SK-N-SH (cell line): Measurements from ENCODE around the gene ZNF621. TPM values are rescaled to one million over a fixed set of nuclear protein-coding genes. Genes with fewer than 3 reads are reported as not detected.

Source experiments
- CTCF ChIA-PET: fragments of 300-600, 350-600 bp; formaldehyde crosslinking; extraction: SDS; loops from one replicate; lab custom pipeline; 2021; lab: Yijun Ruan, JAX
- POLR2A ChIA-PET: fragments of 350-600 bp; sonication (Branson Sonifier 250); formaldehyde crosslinking; extraction: SDS; loops from one replicate; lab custom pipeline; 2020; ENCODE audit warnings: antibody characterized with exemption, inconsistent platforms; lab: Yijun Ruan, JAX
- DNase-seq: peaks from one replicate; pipeline ENCODE4 v3.0.0; 2012
- H2AFZ ChIP-seq: fragments of 200-600 bp; sonication (generic); 2 replicates; pipeline ENCODE4 v1.8.1; 2016; ENCODE audit warnings: antibody characterized with exemption, mild to moderate bottlenecking, low read depth
- H3F3A ChIP-seq: fragments of 200-600 bp; sonication (generic); replicated peaks from 2 replicates; pipeline ENCODE3; 2016; ENCODE audit warnings: antibody characterized with exemption, mild to moderate bottlenecking; ENCODE audit not compliant: insufficient read depth
- H3K27ac ChIP-seq, 2 experiments: fragments of 200-500 bp in 1 of 2; fragments of 200-600 bp in 1 of 2; sonication (Bioruptor generic) in 1 of 2; sonication (generic), shearing (Covaris generic) in 1 of 2; 2 replicates each; pipeline versions ENCODE4 v1.5.1 to v1.6.1; 2014 to 2016; ENCODE audit warnings: low read depth in 2 of 2, inconsistent platforms in 1 of 2, low read length in 1 of 2, mild to moderate bottlenecking in 1 of 2, mixed read lengths in 1 of 2
- H3K27me3 ChIP-seq: fragments of 200-600 bp; sonication (generic), shearing (Covaris generic); 2 replicates; pipeline ENCODE4 v1.6.1; 2016; ENCODE audit warnings: mixed run types; ENCODE audit not compliant: insufficient read depth
- H3K36me3 ChIP-seq, 2 experiments: fragments of 200-500 bp in 1 of 2; fragments of 200-600 bp in 1 of 2; sonication (Bioruptor generic) in 1 of 2; sonication (generic) in 1 of 2; replicated peaks in 1 of 2; 2 replicates each; pipeline versions ENCODE3 to v1.5.1; 2014 to 2016; ENCODE audit warnings: low read length in 1 of 2, mild to moderate bottlenecking in 1 of 2; ENCODE audit not compliant: insufficient read depth in 2 of 2, control insufficient read depth in 1 of 2
- H3K4me1 ChIP-seq, 2 experiments: fragments of 200-500 bp in 1 of 2; fragments of 200-600 bp in 1 of 2; sonication (Bioruptor generic) in 1 of 2; sonication (generic), shearing (Covaris generic) in 1 of 2; 2 replicates each; pipeline versions ENCODE4 v1.5.1 to v1.6.1; 2014 to 2016; ENCODE audit warnings: low read depth in 1 of 2, low read length in 1 of 2, mixed run types in 1 of 2; ENCODE audit not compliant: insufficient read depth in 2 of 2, control insufficient read depth in 1 of 2
- H3K4me2 ChIP-seq: fragments of 200-600 bp; sonication (generic), shearing (Covaris generic); 2 replicates; pipeline ENCODE4 v1.6.1; 2017; ENCODE audit warnings: mixed run types
- H3K4me3 ChIP-seq, 2 experiments: fragments of 200-500 bp in 1 of 2; fragments of 200-600 bp in 1 of 2; sonication (Bioruptor generic) in 1 of 2; sonication (generic), shearing (Covaris generic) in 1 of 2; 2 replicates each; pipeline versions ENCODE4 v1.5.1 to v1.8.1; 2014 to 2016; ENCODE audit warnings: low read depth in 2 of 2, inconsistent platforms in 1 of 2, low read length in 1 of 2, mild to moderate bottlenecking in 1 of 2, mixed read lengths in 1 of 2, moderate library complexity in 1 of 2
- H3K79me2 ChIP-seq: fragments of 200-600 bp; sonication (generic); 2 replicates; pipeline ENCODE4 v1.8.1; 2017; ENCODE audit warnings: mild to moderate bottlenecking; ENCODE audit not compliant: insufficient read depth
- H3K9ac ChIP-seq: fragments of 200-600 bp; sonication (generic); 2 replicates; pipeline ENCODE4 v1.6.1; 2017; ENCODE audit warnings: mixed run types
- H3K9me2 ChIP-seq: fragments of 200-600 bp; sonication (generic); 2 replicates; pipeline ENCODE4 v1.6.1; 2017; ENCODE audit warnings: mixed run types
- H3K9me3 ChIP-seq: fragments of 200-600 bp; sonication (generic); 2 replicates; pipeline ENCODE4 v1.6.1; 2017; ENCODE audit warnings: mixed run types, mild to moderate bottlenecking, moderate library complexity
- H4K20me1 ChIP-seq: fragments of 200-600 bp; sonication (generic); 2 replicates; pipeline ENCODE4 v1.6.1; 2017; ENCODE audit warnings: mild to moderate bottlenecking, mixed run types; ENCODE audit not compliant: insufficient read depth
- ELF1 ChIP-seq: IDR thresholded peaks from 2 replicates; pipeline ENCODE4 v1.4.0; 2012
- EP300 ChIP-seq, 2 experiments: IDR thresholded peaks; 2 replicates each; pipeline versions ENCODE4 v1.4.0 to v1.6.1; 2012; ENCODE audit warnings: borderline replicate concordance in 1 of 2, low read depth in 1 of 2, low read length in 1 of 2
- FOXM1 ChIP-seq: IDR thresholded peaks from 2 replicates; pipeline ENCODE4 v1.4.0; 2012; ENCODE audit warnings: low read depth, mild to moderate bottlenecking
- GABPA ChIP-seq: IDR thresholded peaks from 2 replicates; pipeline ENCODE4 v1.4.0; 2012; ENCODE audit warnings: low read depth, mild to moderate bottlenecking
- IRF3 ChIP-seq: fragments of 150-350 bp; IDR thresholded peaks from 2 replicates; pipeline ENCODE4 v1.6.1; 2016; ENCODE audit warnings: mild to moderate bottlenecking, low read depth, low read length
- MEF2A ChIP-seq: IDR thresholded peaks from 2 replicates; pipeline ENCODE4 v1.4.0; 2012; ENCODE audit warnings: low read depth, borderline replicate concordance
- NFIC ChIP-seq: IDR thresholded peaks from 2 replicates; pipeline ENCODE4 v1.4.0; 2012; ENCODE audit warnings: borderline replicate concordance
- NRF1 ChIP-seq: IDR thresholded peaks from 2 replicates; pipeline ENCODE4 v1.6.1; 2012; ENCODE audit warnings: low read depth, mild to moderate bottlenecking, low read length
- PBX3 ChIP-seq: IDR thresholded peaks from 2 replicates; pipeline ENCODE4; 2012
- RAD21 ChIP-seq: IDR thresholded peaks from 2 replicates; pipeline ENCODE4 v1.6.1; 2012; ENCODE audit warnings: mild to moderate bottlenecking, low read length
- RFX5 ChIP-seq: IDR thresholded peaks from 2 replicates; pipeline ENCODE4 v1.6.1; 2012; ENCODE audit warnings: mild to moderate bottlenecking, improper control_type of control experiment, low read length
- RXRA ChIP-seq: IDR thresholded peaks from 2 replicates; pipeline ENCODE4 v1.4.0; 2012; ENCODE audit warnings: low read depth, mild to moderate bottlenecking, borderline replicate concordance
- SIN3A ChIP-seq: IDR thresholded peaks from 2 replicates; pipeline ENCODE4 v1.6.1; 2012; ENCODE audit warnings: low read depth, mild to moderate bottlenecking, low read length, moderate library complexity, borderline replicate concordance
- TAF1 ChIP-seq: IDR thresholded peaks from 2 replicates; pipeline ENCODE4 v1.6.1; 2012; ENCODE audit warnings: low read depth, mild to moderate bottlenecking, low read length, moderate library complexity, borderline replicate concordance
- TCF12 ChIP-seq: IDR thresholded peaks from 2 replicates; pipeline ENCODE4 v1.4.0; 2012
- TEAD4 ChIP-seq: IDR thresholded peaks from 2 replicates; pipeline ENCODE4 v1.4.0; 2012; ENCODE audit warnings: mild to moderate bottlenecking, borderline replicate concordance; ENCODE audit not compliant: insufficient read depth
- USF1 ChIP-seq: IDR thresholded peaks from 2 replicates; pipeline ENCODE4 v1.4.0; 2012; ENCODE audit warnings: low read depth, borderline replicate concordance
- USF2 ChIP-seq: fragments of 150-350 bp; IDR thresholded peaks from 2 replicates; pipeline ENCODE4 v1.6.1; 2017; ENCODE audit warnings: antibody characterized with exemption, low read length, low read depth, borderline replicate concordance
- WGBS: methylation state at CpG from one replicate; pipeline ENCODE4 v1.1.6; 2017; ENCODE audit warnings: low lambda C conversion rate; 5-methylcytosine and 5-hydroxymethylcytosine counted together
- polyA plus RNA-seq, 3 experiments: library from polyadenylated mRNA; depleted of rRNA; stranded (reverse); fragments of >200 nt; gene quantifications; 2 replicates each; pipeline ENCODE4 v1.2.3, GENCODE V29; 2012

The ZNF621 gene
- polyA plus RNA-seq, 1 of the 3 experiments (the other 2 are of a cell fraction), result 10.3 TPM

GRCh38 chr3:40532252-40532651 lies 7.5 kb downstream of the ZNF621 start:
- Histone ChIP-seq H3K27ac (no peak overlapping the region), H3K4me3 (no peak overlapping the region), H3K9me2 (no peaks in the 10 kb centered on the region), H3F3A (no peaks in the 10 kb centered on the region), H3K9me3 (no peaks in the 10 kb centered on the region), H4K20me1 (no peaks in the 10 kb centered on the region), H3K27me3 (no peaks in the 10 kb centered on the region), H3K79me2 (peaks cover 18% of the 10 kb centered on the region), H3K36me3 (peaks cover 70 to 85% of the 10 kb centered on the region in 2 experiments), H3K4me2 (no peak overlapping the region), H2AFZ (no peak overlapping the region), H3K9ac (no peak overlapping the region), H3K4me1 (no peaks in the 10 kb centered on the region)
- POLR2A ChIA-PET, result no interaction called here
- 98% methylated on average over 5 of the region's 5 CpGs for WGBS
- TF ChIP-seq ELF1 (no peak), TEAD4 (no peak), PBX3 (no peak), MEF2A (no peak), RFX5 (no peak), TCF12 (no peak), USF2 (no peak), USF1 (no peak), TAF1 (no peak), EP300 (IDR thresholded peaks at IDR 0.05; ENCODE audit: borderline replicate concordance in 1 of 2, low read depth in 1 of 2, low read length in 1 of 2) (no peak), RAD21 (no peak), RXRA (no peak), NRF1 (no peak), SIN3A (no peak), GABPA (no peak), NFIC (no peak), IRF3 (no peak), FOXM1 (no peak)
- CTCF ChIA-PET, result interaction anchor here (1.4 to 1.8 kb wide), 2 partner anchors 27 to 341 kb away, joined by 3 read pairs; partner anchors contain the start of gene ZNF620
- DNase-seq, result no peak
